Neutrophil (primary cell): ENCODE data around the gene MEI4.

Experiments
- H3K27ac ChIP-seq: fragments of 200-600 bp; sonication (generic); 2 replicates; pipeline ENCODE4 v1.5.1; 2016; ENCODE audit warnings: mild to moderate bottlenecking, moderate library complexity
- H3K27me3 ChIP-seq: fragments of 200-600 bp; sonication (generic); 2 replicates; pipeline ENCODE4 v1.6.0; 2016; ENCODE audit warnings: mild to moderate bottlenecking
- H3K36me3 ChIP-seq: fragments of 200-600 bp; sonication (generic); 2 replicates; pipeline ENCODE4 v1.5.1; 2017
- H3K4me1 ChIP-seq, 2 experiments: fragments of 200-600 bp in 1 of 2; sonication (generic) in 1 of 2; 1 replicate in 1 of 2; 2 replicates in 1 of 2; pipeline versions ENCODE4 v1.5.1 to v1.6.1; 2013 to 2016; ENCODE audit warnings: low read depth in 1 of 2, low read length in 1 of 2, mild to moderate bottlenecking in 1 of 2, moderate library complexity in 1 of 2; ENCODE audit not compliant: control insufficient read depth in 1 of 2, insufficient read depth in 1 of 2
- H3K4me3 ChIP-seq, 2 experiments: fragments of 200-600 bp in 1 of 2; sonication (generic) in 1 of 2; 1 replicate in 1 of 2; 2 replicates in 1 of 2; pipeline ENCODE4 v1.5.1; 2013 to 2016; ENCODE audit warnings: low read depth in 1 of 2, low read length in 1 of 2, mild to moderate bottlenecking in 1 of 2, moderate library complexity in 1 of 2
- H3K9me3 ChIP-seq: fragments of 200-600 bp; sonication (generic); 2 replicates; pipeline ENCODE4 v1.5.1; 2016
- CTCF ChIP-seq: fragments of 200-600 bp; sonication (generic); IDR thresholded peaks from 2 replicates; pipeline ENCODE4 v1.5.1; 2016; ENCODE audit warnings: antibody characterized with exemption

Gene MEI4

GRCh38 chr6:77656999-77657764 lies 4.3 kb downstream of the MEI4 start:
- Histone ChIP-seq H3K36me3 (no peaks in the 10 kb centered on the region), H3K9me3 (no peaks in the 10 kb centered on the region), H3K27ac (no peak overlapping the region), H3K27me3 (no peaks in the 10 kb centered on the region), H3K4me1 (no peaks in the 10 kb centered on the region), H3K4me3 (no peak overlapping the region)
- no peak for TF ChIP-seq CTCF

DNA sequence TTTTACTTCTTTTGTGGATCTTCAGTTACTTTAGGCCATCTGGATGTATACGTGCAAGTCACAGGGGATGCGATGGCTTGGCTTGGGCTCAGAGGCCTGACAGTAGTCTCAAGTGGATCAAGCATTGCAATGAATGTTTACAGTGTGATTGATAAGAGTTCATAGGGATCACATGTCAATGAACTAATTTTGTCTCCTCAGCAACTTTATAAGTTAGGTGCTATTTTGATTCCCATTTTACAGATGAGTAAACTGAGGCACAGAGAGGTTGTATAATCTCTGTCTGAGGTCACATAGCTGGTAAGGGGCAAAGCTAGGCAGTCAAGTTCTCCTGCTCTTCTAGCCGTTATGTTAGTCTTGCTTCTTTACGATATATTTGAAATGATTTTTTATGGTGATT lies 13.5 kb downstream of the MEI4 start:
- Histone ChIP-seq H3K36me3 (no peaks in the 10 kb centered on the region), H3K4me1 (no peaks in the 10 kb centered on the region), H3K27me3 (no peaks in the 10 kb centered on the region), H3K9me3 (no peaks in the 10 kb centered on the region), H3K27ac (no peak overlapping the region), H3K4me3 (no peak overlapping the region)
- no peak for TF ChIP-seq CTCF

DNA sequence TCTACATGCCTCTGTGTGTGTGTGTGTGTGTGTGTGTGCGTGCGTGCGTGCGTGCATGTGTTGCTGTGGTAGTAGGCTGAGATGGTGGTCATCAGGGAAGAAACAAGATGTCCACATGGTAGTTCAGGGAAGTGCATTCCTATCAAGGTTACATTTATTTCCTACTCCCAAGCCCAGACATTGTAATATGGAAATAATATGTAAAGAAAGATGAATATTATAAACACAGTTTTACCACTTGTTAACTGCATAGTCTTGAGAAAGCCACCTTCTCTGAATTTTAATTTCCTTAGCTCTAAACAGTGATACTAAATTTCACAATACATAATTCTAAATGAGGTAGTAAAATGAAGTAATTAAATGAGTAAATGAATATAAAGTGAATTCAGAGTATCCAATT lies 14.0 kb downstream of the MEI4 start:
- no peak overlapping the region for H3K4me3 ChIP-seq
- H3K27me3 ChIP-seq = no peaks in the 10 kb centered on the region
- TF ChIP-seq CTCF = no peak
- H3K27ac ChIP-seq = no peak overlapping the region
- no peaks in the 10 kb centered on the region for H3K9me3 ChIP-seq
- no peaks in the 10 kb centered on the region for H3K36me3 ChIP-seq
- H3K4me1 ChIP-seq = no peaks in the 10 kb centered on the region

DNA sequence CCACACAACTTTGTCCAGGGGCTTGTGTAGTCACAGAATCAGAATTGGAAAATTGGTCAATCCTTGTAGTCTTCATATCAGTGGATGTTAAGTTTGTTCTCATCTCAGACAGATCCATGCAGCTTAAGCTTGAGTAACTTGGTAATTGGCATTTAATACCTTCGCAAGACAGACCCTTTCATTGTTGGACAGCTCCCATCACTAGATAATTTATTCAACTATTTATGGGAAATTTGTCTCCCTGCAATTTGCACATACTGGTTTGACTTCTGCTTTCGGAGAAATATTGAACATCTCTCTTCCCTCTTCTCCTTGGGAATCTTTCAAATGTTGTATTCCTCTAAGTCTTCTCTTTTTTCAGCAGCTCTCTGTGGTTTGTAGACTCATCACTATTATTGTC lies 17.1 kb downstream of the MEI4 start:
- no peaks in the 10 kb centered on the region for H3K27me3 ChIP-seq
- no peak overlapping the region for H3K27ac ChIP-seq
- no peak for TF ChIP-seq CTCF
- H3K36me3 ChIP-seq = no peaks in the 10 kb centered on the region
- H3K4me3 ChIP-seq = no peak overlapping the region
- H3K4me1 ChIP-seq = no peaks in the 10 kb centered on the region
- no peaks in the 10 kb centered on the region for H3K9me3 ChIP-seq

DNA sequence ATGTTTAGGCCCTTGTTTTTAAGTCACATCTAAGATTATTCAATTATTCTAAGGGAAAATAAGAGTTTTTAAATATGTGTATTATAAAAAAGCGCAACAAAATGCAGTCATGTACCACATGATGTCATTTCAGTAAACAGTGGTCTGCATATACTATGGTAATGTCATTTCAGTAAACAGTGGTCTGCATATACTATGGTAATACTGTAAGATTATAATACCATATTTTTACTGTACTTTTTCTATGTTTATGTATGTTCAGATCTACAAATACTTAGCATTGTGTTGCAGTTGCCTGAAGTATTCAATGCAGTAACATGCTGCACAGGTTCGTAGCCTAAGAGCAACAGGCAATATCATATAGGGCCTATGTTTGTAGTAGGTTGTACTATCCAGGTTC lies 21.4 kb downstream of the MEI4 start:
- Histone ChIP-seq H3K9me3 (no peaks in the 10 kb centered on the region), H3K27me3 (no peaks in the 10 kb centered on the region), H3K4me3 (no peak overlapping the region), H3K27ac (no peak overlapping the region), H3K36me3 (no peaks in the 10 kb centered on the region), H3K4me1 (no peaks in the 10 kb centered on the region)
- no peak for TF ChIP-seq CTCF
